Pancreas (tissue), 10 donors: ENCODE measurements around the gene GGCT. TPM values are rescaled to one million over a fixed set of nuclear protein-coding genes. Genes with fewer than 3 reads are reported as not detected.
A peak's percentile ranks its signal among the peaks of the same experiment; 100 is the strongest.

Experiments
- ATAC-seq, 4 donors: fragments of 200-7000 bp; cut with Tn5 transposase; one replicate each; pipeline versions ENCODE4 v1.8.0 to v1.9.1; 2020; ENCODE audit warnings: mild to moderate bottlenecking in 4 of 4, moderate library complexity in 4 of 4
- DNase-seq, 6 donors: peaks; one replicate each; pipeline ENCODE4 v3.0.0-alpha.2; 2020
- FAIRE-seq: peaks from 2 replicates; lab custom pipeline; 2012; peaks lifted over from hg19 to GRCh38; lab: Jason Lieb, UNC
- H3K27ac ChIP-seq, 4 donors: fragments of 200-600 bp; sonication (generic); 1 replicate in 3 of 4; 2 replicates in 1 of 4; pipeline versions ENCODE4 v1.5.0 to v1.8.0; 2020
- H3K27me3 ChIP-seq, 4 donors: fragments of 200-600 bp; one replicate each; pipeline ENCODE4 v1.8.0; 2021
- H3K36me3 ChIP-seq, 3 donors: fragments of 200-600 bp; sonication (generic) in 1 of 3; one replicate each; pipeline versions ENCODE4 v1.5.0 to v1.8.0; 2020 to 2021
- H3K4me1 ChIP-seq, 3 donors: fragments of 200-600 bp; one replicate each; pipeline ENCODE4 v1.8.0; 2021
- H3K4me3 ChIP-seq, 4 donors: fragments of 200-600 bp; sonication (generic) in 2 of 4; one replicate each; pipeline versions ENCODE4 v1.5.0 to v1.8.0; 2020 to 2021
- H3K9me3 ChIP-seq, 4 donors: fragments of 200-600 bp; one replicate each; pipeline ENCODE4 v1.8.0; 2021
- WGBS, 2 donors: extraction: QIAGEN DNeasy Blood & Tissue Kit; methylation state at CpG; one replicate each; pipeline ENCODE4 v1.1.7; 2013; 5-methylcytosine and 5-hydroxymethylcytosine counted together
- intact Hi-C, 3 donors: fragments of 100-400 bp; cut with DNase I; formaldehyde crosslinking; loops; one replicate each; pipeline versions ENCODE4 v1.11.1 to v1.14.2; 2022
- polyA plus RNA-seq, 2 donors: library from polyadenylated mRNA; stranded (reverse); fragments of 200-250 nt; gene quantifications; one replicate each; pipeline ENCODE4 v1.2.3, GENCODE V29; 2013
- total RNA-seq, 6 donors: library from RNA; stranded (reverse); fragmentation: NEBNext Ultra II Directional in 4 of 6; extraction: Animal tissue kit (Norgen Biotek cat#: 25700) in 4 of 6; gene quantifications; one replicate each; pipeline versions ENCODE4 v1.2.1 to v1.2.4, GENCODE V29; 2021 to 2023
- TF ChIP-seq, protein P1 (sequence below), 4 donors: fragments of 200-600 bp; sonication (generic) in 3 of 4; IDR thresholded peaks; one replicate each; pipeline versions ENCODE4 v1.5.0 to v1.8.0; 2021; ENCODE audit warnings: antibody characterized with exemption in 4 of 4
- donor health status: healthy with polysubstance abuse.
- donor health status: DM: no; HTN: no; CAD: no; lungs with moderate emphysema.
- donor health status: DM: no; HTN: no; CAD: no.
- donor health status: control.
- donor health status: control.
- donor health status: Bipolar disorder and iron deficiency.
- donor health status: DM: yes; HTN: yes; CAD: no.
- donor health status: DM: no; HTN: no; CAD: no.
- donor health status: DM: no; HTN: no; CAD: no.
- donor health status: DM: yes; HTN: yes; CAD: no.

GGCT gene
- total and polyA plus RNA-seq, 8 donors = 9.6 to 30.3 (median 17.0) TPM

DNA sequence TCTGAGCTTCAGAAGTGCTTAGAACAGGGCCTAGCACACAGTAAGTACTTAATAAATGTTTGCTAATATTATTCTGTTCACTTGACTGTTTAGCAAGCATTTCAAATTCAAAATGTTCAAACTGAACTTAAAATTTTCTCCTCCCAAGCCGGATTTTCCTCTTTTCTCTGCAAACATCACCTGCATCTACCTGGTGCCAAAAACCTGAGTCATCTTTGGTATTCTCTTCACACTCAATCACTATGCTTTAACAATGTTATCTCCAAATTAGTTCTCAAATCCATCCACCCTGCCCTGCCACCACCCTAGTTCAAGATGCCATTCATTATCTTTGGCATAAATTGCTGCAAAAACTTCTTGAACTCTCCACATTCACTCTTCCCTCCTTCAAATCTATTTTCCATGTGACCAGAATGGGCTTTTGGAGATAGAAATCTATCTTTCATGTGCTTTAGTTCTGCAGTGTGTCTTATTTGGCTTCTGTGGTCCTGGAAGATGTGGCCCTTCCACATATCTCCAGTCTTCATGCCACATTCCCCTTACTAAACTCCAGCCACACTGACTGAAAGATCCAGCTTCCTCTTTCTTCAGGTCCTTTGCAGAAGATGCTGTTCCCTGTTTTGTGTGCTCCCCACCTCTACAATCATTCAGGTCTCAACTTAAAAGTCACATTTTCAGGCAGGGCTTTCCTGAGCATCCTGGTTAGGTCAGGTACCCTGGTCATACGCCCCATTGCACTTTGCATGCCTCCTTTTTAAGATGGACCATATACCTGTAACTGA is 2.0 kb downstream of the GGCT start:
- TF ChIP-seq, protein P1, sequence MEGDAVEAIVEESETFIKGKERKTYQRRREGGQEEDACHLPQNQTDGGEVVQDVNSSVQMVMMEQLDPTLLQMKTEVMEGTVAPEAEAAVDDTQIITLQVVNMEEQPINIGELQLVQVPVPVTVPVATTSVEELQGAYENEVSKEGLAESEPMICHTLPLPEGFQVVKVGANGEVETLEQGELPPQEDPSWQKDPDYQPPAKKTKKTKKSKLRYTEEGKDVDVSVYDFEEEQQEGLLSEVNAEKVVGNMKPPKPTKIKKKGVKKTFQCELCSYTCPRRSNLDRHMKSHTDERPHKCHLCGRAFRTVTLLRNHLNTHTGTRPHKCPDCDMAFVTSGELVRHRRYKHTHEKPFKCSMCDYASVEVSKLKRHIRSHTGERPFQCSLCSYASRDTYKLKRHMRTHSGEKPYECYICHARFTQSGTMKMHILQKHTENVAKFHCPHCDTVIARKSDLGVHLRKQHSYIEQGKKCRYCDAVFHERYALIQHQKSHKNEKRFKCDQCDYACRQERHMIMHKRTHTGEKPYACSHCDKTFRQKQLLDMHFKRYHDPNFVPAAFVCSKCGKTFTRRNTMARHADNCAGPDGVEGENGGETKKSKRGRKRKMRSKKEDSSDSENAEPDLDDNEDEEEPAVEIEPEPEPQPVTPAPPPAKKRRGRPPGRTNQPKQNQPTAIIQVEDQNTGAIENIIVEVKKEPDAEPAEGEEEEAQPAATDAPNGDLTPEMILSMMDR (IDR thresholded peaks at IDR 0.05) = no peak
- no peak for FAIRE-seq
- no peak overlapping the region for H3K27ac ChIP-seq

DNA sequence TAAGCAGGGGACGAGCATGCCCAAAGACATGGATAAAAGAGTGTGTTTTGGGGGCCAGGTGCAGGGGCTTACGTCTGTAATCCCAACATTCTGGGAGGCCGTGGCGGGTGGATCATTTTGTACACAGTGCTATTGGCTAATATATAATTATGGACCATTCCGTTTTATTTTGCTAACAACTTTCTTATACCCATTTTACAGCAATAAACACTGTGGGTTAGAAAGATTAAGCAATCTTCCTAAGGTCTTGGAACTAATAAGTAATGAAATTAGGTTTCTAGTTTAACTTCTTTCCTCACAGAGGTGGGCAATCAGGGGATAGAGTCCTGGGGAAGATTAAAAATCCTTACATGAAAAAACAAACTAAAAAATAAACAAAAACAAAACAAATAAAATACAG is 3.4 kb downstream of the GGCT start:
- Histone ChIP-seq H3K27ac (no peak overlapping the region), H3K36me3 (no peaks in the 10 kb centered on the region), H3K9me3 (no peaks in the 10 kb centered on the region), H3K4me1 (peaks cover 3 to 13% (median 5%) of the 10 kb centered on the region in 3 donors), H3K27me3 (no peaks in the 10 kb centered on the region), H3K4me3 (no peak overlapping the region)
- WGBS, 2 donors = 91 to 93% methylated on average over 5 of the region's 5 CpGs
- TF ChIP-seq, protein P1 (IDR thresholded peaks at IDR 0.05) = no peak
- intact Hi-C loops = no loop called here
- no peak for ATAC-seq
- no peak for DNase-seq
- no peak for FAIRE-seq

More for the DNA sequence above, 2.0 kb downstream of the GGCT start:
- intact Hi-C loops = no loop called here
- H3K4me1 ChIP-seq = peaks cover 3 to 13% (median 5%) of the 10 kb centered on the region in 3 donors
- H3K9me3 ChIP-seq = no peaks in the 10 kb centered on the region
- DNase-seq (no peak), ATAC-seq (no peak)
- 60 to 65% methylated on average over 2 of the region's 2 CpGs for WGBS, 2 donors
- no peak overlapping the region for H3K4me3 ChIP-seq
- no peaks in the 10 kb centered on the region for H3K27me3 ChIP-seq
- no peaks in the 10 kb centered on the region for H3K36me3 ChIP-seq

DNA sequence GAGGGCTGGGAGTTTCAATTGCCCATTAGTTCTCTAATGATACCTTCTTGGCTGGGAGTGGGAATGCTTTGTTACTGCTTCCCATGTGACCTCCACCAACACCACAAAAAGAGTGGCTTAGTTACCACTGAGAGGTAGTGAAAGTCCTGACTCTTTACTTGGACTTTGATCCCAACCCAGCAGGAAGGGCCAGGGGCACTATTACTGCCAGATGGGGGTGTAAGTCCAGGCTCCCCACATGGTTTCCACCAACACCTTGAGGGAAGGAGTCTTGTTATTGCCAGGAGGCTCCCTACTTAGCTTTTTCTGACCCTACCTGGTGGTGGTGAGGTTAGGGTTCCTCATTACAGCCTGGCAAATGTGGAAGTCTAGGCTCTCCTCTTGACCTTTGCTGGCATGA is 11.4 kb downstream of the GGCT start:
- intact Hi-C loops = no loop called here
- ATAC-seq (peak in 1 of 4 donors; percentile 44), DNase-seq (no peak), FAIRE-seq (no peak)
- TF ChIP-seq, protein P1 (IDR thresholded peaks at IDR 0.05) = no peak
- no peaks in the 10 kb centered on the region for H3K4me1 ChIP-seq
- H3K27ac ChIP-seq = no peak overlapping the region
- H3K4me3 ChIP-seq = no peak overlapping the region
- no peaks in the 10 kb centered on the region for H3K27me3 ChIP-seq
- H3K36me3 ChIP-seq = no peaks in the 10 kb centered on the region
- no peaks in the 10 kb centered on the region for H3K9me3 ChIP-seq

DNA sequence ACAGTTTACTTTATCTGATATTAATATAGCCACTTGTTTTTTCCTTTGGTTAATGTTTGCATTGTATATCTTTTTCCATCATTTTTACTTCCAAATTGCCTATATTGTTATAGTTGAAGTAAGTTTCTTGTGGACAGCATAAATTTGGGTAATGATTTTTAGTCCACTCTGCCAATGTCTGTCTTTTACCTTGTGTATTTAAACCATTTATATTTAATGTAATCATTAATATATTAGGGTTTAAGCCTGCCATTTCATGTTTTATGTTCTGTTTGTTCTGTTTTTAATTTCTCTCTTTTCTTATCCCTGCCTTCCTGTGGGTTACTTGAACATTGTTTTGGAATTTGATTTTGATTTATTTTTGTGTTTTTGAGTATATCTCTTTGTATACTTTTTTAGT is 13.2 kb downstream of the GGCT start:
- H3K27ac ChIP-seq = no peak overlapping the region
- FAIRE-seq (no peak), DNase-seq (no peak), ATAC-seq (no peak)
- no peaks in the 10 kb centered on the region for H3K27me3 ChIP-seq
- H3K9me3 ChIP-seq = no peaks in the 10 kb centered on the region
- H3K36me3 ChIP-seq = no peaks in the 10 kb centered on the region
- H3K4me3 ChIP-seq = no peak overlapping the region
- intact Hi-C loops = no loop called here
- H3K4me1 ChIP-seq = no peaks in the 10 kb centered on the region
- TF ChIP-seq, protein P1 (IDR thresholded peaks at IDR 0.05) = no peak

DNA sequence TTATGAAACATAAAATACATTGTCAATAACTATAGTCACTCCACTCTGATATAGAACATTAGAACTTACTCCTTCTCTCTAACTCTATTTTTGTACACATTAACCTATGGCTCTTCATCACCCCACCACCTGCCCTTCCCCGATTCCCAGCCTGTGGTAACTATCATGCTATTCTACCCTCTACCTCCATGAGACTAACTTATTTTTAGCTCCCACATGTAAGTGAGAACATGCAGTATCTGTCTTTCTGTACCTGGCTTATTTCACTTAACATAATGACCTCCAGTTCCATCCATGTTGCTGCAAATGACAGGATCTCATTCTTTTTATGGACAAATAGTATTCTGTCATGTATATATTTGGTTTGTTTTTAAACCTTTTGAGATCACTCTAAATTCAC is 17.3 kb downstream of the GGCT start:
- ATAC-seq = no peak
- FAIRE-seq = no peak
- Histone ChIP-seq H3K4me1 (no peaks in the 10 kb centered on the region), H3K4me3 (no peak overlapping the region), H3K27me3 (no peaks in the 10 kb centered on the region), H3K36me3 (no peaks in the 10 kb centered on the region), H3K27ac (no peak overlapping the region), H3K9me3 (no peaks in the 10 kb centered on the region)
- 56 to 71% methylated on average over 1 of the region's 1 CpG for WGBS, 2 donors
- TF ChIP-seq, protein P1 (IDR thresholded peaks at IDR 0.05) = no peak
- no peak for DNase-seq
- intact Hi-C loops = no loop called here
